Loucy (cell line): ENCODE data around the gene LRRC31.

Experiments used
- H2AFZ ChIP-seq: fragments of 200-600 bp; sonication (generic); 2 replicates; pipeline ENCODE4 v1.6.0; 2016; ENCODE audit warnings: antibody characterized with exemption, mild to moderate bottlenecking, low read length, moderate library complexity
- H3F3A ChIP-seq: fragments of 200-600 bp; 2 replicates; pipeline ENCODE4 v1.6.0; 2016; ENCODE audit warnings: antibody characterized with exemption, low read depth, mild to moderate bottlenecking
- H3K27me3 ChIP-seq: fragments of 200-600 bp; sonication (generic); 2 replicates; pipeline ENCODE4 v1.6.1; 2014; ENCODE audit warnings: low read length, mild to moderate bottlenecking; ENCODE audit not compliant: insufficient read depth, poor library complexity, severe bottlenecking
- H3K36me3 ChIP-seq: fragments of 200-600 bp; sonication (generic); 2 replicates; pipeline ENCODE4 v1.6.1; 2016; ENCODE audit warnings: low read length; ENCODE audit not compliant: insufficient read depth
- H3K4me1 ChIP-seq: fragments of 200-600 bp; sonication (generic); 2 replicates; pipeline ENCODE4 v1.5.1; 2014; ENCODE audit warnings: low read length, mild to moderate bottlenecking; ENCODE audit not compliant: insufficient read depth, poor library complexity, severe bottlenecking
- H3K4me2 ChIP-seq: fragments of 200-600 bp; sonication (generic); 2 replicates; pipeline ENCODE4 v1.6.0; 2014; ENCODE audit warnings: antibody characterized with exemption, low read length, low read depth, mild to moderate bottlenecking; ENCODE audit not compliant: poor library complexity, severe bottlenecking
- H3K4me3 ChIP-seq: fragments of 200-600 bp; sonication (generic); 2 replicates; pipeline ENCODE4 v1.5.1; 2014; ENCODE audit warnings: low read length, mild to moderate bottlenecking, mixed read lengths; ENCODE audit not compliant: poor library complexity, severe bottlenecking
- H3K79me2 ChIP-seq: fragments of 200-600 bp; sonication (generic); 2 replicates; pipeline ENCODE4 v1.6.1; 2014; ENCODE audit warnings: low read length; ENCODE audit not compliant: insufficient read depth
- H3K9ac ChIP-seq: fragments of 200-600 bp; sonication (generic); 2 replicates; pipeline ENCODE4 v1.6.0; 2014; ENCODE audit warnings: mild to moderate bottlenecking, low read depth, low read length, moderate library complexity; ENCODE audit not compliant: poor library complexity, severe bottlenecking
- H3K9me2 ChIP-seq: fragments of 200-600 bp; sonication (generic); replicated peaks from 2 replicates; pipeline ENCODE4 v1.6.1; 2016; ENCODE audit warnings: low read depth, low read length, mixed read lengths
- H3K9me3 ChIP-seq: fragments of 200-600 bp; sonication (generic); 2 replicates; pipeline ENCODE4 v1.6.1; 2014; ENCODE audit warnings: mild to moderate bottlenecking, antibody characterized with exemption, low read length, low read depth; ENCODE audit not compliant: insufficient read depth
- H4K20me1 ChIP-seq: fragments of 200-600 bp; sonication (generic); 2 replicates; pipeline ENCODE4 v1.6.0; 2014; ENCODE audit warnings: antibody characterized with exemption, low read length, mild to moderate bottlenecking; ENCODE audit not compliant: insufficient read depth, poor library complexity, severe bottlenecking
- EZH2phosphoT487 ChIP-seq: fragments of 200-600 bp; IDR thresholded peaks from 2 replicates; pipeline ENCODE4 v1.6.1; 2018; ENCODE audit warnings: antibody characterized with exemption, mild to moderate bottlenecking, moderate library complexity, borderline replicate concordance

Gene LRRC31

GRCh38 chr3:169790219-169790618 is 79.5 kb downstream of the LRRC31 start:
- no peaks in the 10 kb centered on the region for H3K9me3 ChIP-seq
- no peaks in the 10 kb centered on the region for H4K20me1 ChIP-seq
- no peaks in the 10 kb centered on the region for H3K79me2 ChIP-seq
- H3K9ac ChIP-seq = no peak overlapping the region
- no peak overlapping the region for H2AFZ ChIP-seq
- H3K4me1 ChIP-seq = no peaks in the 10 kb centered on the region
- no peaks in the 10 kb centered on the region for H3F3A ChIP-seq
- no peak overlapping the region for H3K4me3 ChIP-seq
- H3K4me2 ChIP-seq = no peak overlapping the region
- no peaks in the 10 kb centered on the region for H3K27me3 ChIP-seq
- TF ChIP-seq EZH2phosphoT487 = no peak
- H3K36me3 ChIP-seq = peaks cover 18% of the 10 kb centered on the region; the same call in 1 of the 2 replicates
- H3K9me2 ChIP-seq = no peaks in the 10 kb centered on the region
